ENCODE data around the gene ST8SIA6. TPM values are rescaled to one million over a fixed set of nuclear protein-coding genes. Genes with fewer than 3 reads are reported as not detected.

ST8SIA6 gene
- total and polyA plus RNA-seq, 4 experiments from 2014 or later, result 0.30 to 0.58 (median 0.52) TPM; not detected in 1

DNA sequence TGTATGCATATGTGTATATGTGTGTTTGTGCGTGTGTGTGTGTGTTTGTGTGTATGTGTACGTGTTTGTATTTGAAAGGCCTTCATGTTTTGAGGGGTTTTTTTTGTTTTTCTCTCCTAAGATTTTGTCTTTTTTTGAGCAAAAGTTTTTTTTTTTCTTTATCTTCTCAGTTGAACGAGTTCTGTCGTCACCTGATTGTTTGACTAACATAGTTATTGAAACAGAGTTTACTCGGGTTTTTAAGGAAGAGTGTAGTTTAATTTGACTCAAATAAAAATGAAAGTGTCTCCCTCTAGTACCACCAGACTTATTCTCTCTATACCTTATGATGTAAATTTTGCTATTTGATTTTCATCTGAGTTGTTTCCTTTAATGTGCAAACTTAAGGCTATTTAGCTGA, 73.5 kb downstream of the ST8SIA6 start:
- no peaks in the 10 kb centered on the region for H3K9me3 ChIP-seq (ENCODE audit: control insufficient read depth in 1 of 2, low read length in 2 of 2)
- H3K27ac ChIP-seq (ENCODE audit: low read depth, low read length), result no peak overlapping the region
- H3K4me1 ChIP-seq (ENCODE audit: insufficient read depth, low read length), result no peaks in the 10 kb centered on the region
- Mint-ChIP-seq H3K27ac (no peak overlapping the region), H3K36me3 (no peaks in the 10 kb centered on the region), H3K9me3 (peaks cover 0 to 4% (median 0%) of the 10 kb centered on the region in 8 donors), H3K4me3 (no peak overlapping the region), H3K27me3 (peaks cover 2 to 13% of the 10 kb centered on the region in 2 donors), H3K4me1 (no peaks in the 10 kb centered on the region)
- H3K27me3 ChIP-seq (ENCODE audit: insufficient read depth, low read length), result no peaks in the 10 kb centered on the region
- intact Hi-C loops (cut with micrococcal nuclease), result no loop called here
- H3K4me3 ChIP-seq (ENCODE audit: low read length in 2 of 2), result no peak overlapping the region
- ChIA-PET CTCF (ENCODE audit: partially characterized antibody) (no interaction called here), POLR2A (ENCODE audit: partially characterized antibody) (no interaction called here)
- DNase-seq, result no peak
- H3K36me3 ChIP-seq (ENCODE audit: insufficient read depth, low read length), result no peaks in the 10 kb centered on the region

DNA sequence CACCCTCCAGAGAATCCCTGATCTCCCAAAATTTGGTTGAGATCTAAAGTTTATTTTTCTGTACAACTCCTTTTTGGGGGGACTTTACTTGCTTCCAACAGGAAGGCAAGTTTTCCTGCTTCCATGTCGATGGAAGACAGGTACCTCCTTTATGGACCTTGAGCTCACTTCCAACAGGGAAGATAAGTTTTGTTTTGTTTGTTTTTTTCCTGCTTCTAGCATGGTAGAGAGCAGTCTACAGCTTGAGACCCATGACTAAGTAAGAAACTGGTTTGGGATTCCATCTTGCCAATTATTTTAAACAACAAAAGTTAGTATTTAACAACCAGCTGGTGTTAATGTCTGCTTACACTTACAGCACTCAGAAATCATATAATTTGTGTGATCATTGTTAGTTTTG, 74.4 kb downstream of the ST8SIA6 start:
- Mint-ChIP-seq H3K9me3 (peaks cover 0 to 4% (median 0%) of the 10 kb centered on the region in 8 donors), H3K27me3 (peaks cover 2 to 12% of the 10 kb centered on the region in 2 donors)
- CTCF ChIA-PET (ENCODE audit: partially characterized antibody), result interaction anchor here (0.7 kb wide), 1 partner anchor 121 kb away, joined by 3 read pairs; no protein-coding TSS in a partner anchor

DNA sequence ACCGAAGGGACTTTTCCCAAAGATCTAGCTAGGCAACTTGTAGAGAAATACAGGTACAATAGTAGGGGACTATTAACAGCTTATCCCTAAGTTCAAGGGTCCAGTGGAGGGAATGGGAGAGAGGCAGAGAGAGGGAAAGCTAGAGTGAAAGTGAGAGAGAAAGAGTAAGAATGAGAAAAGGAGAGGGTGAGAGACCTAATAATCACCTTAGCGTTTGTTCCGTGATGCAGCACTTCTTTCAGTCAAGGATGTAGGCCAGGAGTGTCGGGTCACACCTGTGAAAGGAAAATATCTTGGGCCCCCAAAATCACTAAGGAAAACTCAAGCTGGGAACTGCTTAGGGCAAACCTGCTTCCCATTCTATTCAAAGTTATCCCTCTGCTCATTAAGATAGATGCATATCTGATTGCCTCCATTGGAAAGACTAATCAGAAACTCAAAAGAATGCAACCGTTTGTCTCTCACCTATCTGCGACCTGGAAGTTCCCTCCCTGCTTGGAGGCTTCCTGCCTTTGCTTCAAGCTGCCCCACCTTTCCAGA, 75.2 kb downstream of the ST8SIA6 start:
- Mint-ChIP-seq H3K4me3 (no peak overlapping the region), H3K27ac (peak overlapping the region in 1 of 7 donors; percentile 53), H3K27me3 (peaks cover 2 to 12% of the 10 kb centered on the region in 2 donors), H3K9me3 (peaks cover 0 to 4% (median 0%) of the 10 kb centered on the region in 8 donors), H3K4me1 (no peaks in the 10 kb centered on the region), H3K36me3 (no peaks in the 10 kb centered on the region)
- intact Hi-C loops (cut with micrococcal nuclease), result loop anchor here (5.0 kb wide), 1 partner anchor 537 kb away; no protein-coding TSS in a partner anchor
- Histone ChIP-seq H3K27me3 (ENCODE audit: insufficient read depth, low read length) (no peaks in the 10 kb centered on the region), H3K4me3 (ENCODE audit: low read length in 2 of 2) (no peak overlapping the region), H3K36me3 (ENCODE audit: insufficient read depth, low read length) (no peaks in the 10 kb centered on the region), H3K4me1 (ENCODE audit: insufficient read depth, low read length) (no peaks in the 10 kb centered on the region), H3K9me3 (ENCODE audit: control insufficient read depth in 1 of 2, low read length in 2 of 2) (no peaks in the 10 kb centered on the region), H3K27ac (ENCODE audit: low read depth, low read length) (no peak overlapping the region)
- no peak for DNase-seq
- ChIA-PET CTCF (ENCODE audit: partially characterized antibody) (interaction anchor here (0.7 kb wide), 1 partner anchor 120 kb away, joined by 3 read pairs; no protein-coding TSS in a partner anchor), POLR2A (ENCODE audit: partially characterized antibody) (no interaction called here)

More for the DNA sequence above, 74.4 kb downstream of the ST8SIA6 start:
- Histone ChIP-seq H3K4me1 (ENCODE audit: insufficient read depth, low read length) (no peaks in the 10 kb centered on the region), H3K36me3 (ENCODE audit: insufficient read depth, low read length) (no peaks in the 10 kb centered on the region), H3K27ac (ENCODE audit: low read depth, low read length) (no peak overlapping the region), H3K4me3 (ENCODE audit: low read length in 2 of 2) (no peak overlapping the region), H3K27me3 (ENCODE audit: insufficient read depth, low read length) (no peaks in the 10 kb centered on the region), H3K9me3 (ENCODE audit: control insufficient read depth in 1 of 2, low read length in 2 of 2) (no peaks in the 10 kb centered on the region)
- intact Hi-C loops (cut with micrococcal nuclease), result no loop called here
- no peak overlapping the region for H3K4me3 Mint-ChIP-seq
- POLR2A ChIA-PET (ENCODE audit: partially characterized antibody), result no interaction called here
- no peaks in the 10 kb centered on the region for H3K36me3 Mint-ChIP-seq
- DNase-seq, result no peak
- no peak overlapping the region for H3K27ac Mint-ChIP-seq
- no peaks in the 10 kb centered on the region for H3K4me1 Mint-ChIP-seq

DNA sequence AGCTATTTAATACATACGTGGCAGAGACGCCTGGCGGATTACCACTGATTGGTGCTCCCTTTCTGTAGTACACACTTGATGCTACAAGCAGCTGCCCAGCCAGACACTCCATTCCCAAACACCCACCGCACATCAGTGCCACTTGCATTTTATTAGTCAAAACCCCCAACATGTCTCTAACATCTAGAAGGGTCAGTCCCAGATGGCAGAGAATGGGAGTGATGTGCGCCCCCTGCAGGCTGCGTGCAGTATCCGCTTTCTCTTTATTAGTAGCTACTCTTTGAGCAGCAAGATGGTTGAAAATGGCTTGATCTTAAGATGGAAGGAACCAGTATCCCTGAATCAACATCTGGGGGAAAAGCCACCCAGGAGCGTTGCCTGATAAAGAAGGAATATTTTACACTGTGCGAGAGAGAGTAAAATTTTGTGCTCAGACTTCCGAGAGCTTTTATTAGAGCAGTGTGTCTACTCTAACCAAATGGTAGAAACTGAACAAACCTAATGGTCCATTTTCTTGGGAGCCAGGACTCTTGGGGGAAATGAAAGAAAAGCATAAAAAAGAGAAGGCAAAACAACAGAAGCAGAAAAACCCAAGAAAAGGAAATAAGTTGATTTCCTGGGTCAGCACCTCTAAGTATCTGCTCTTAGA, 78.3 kb downstream of the ST8SIA6 start:
- Histone ChIP-seq H3K27me3 (ENCODE audit: insufficient read depth, low read length) (no peaks in the 10 kb centered on the region), H3K9me3 (ENCODE audit: control insufficient read depth in 1 of 2, low read length in 2 of 2) (no peaks in the 10 kb centered on the region), H3K4me3 (ENCODE audit: low read length in 2 of 2) (no peak overlapping the region), H3K27ac (ENCODE audit: low read depth, low read length) (no peak overlapping the region), H3K4me1 (ENCODE audit: insufficient read depth, low read length) (no peaks in the 10 kb centered on the region), H3K36me3 (ENCODE audit: insufficient read depth, low read length) (no peaks in the 10 kb centered on the region)
- Mint-ChIP-seq H3K36me3 (no peaks in the 10 kb centered on the region), H3K27me3 (peaks cover 2 to 12% of the 10 kb centered on the region in 2 donors), H3K4me3 (no peak overlapping the region), H3K9me3 (peaks cover 0 to 4% (median 0%) of the 10 kb centered on the region in 8 donors), H3K27ac (no peak overlapping the region), H3K4me1 (no peaks in the 10 kb centered on the region)
- DNase-seq, result no peak
- intact Hi-C loops (cut with micrococcal nuclease), result loop anchor here (5.0 kb wide), 1 partner anchor 534 kb away; no protein-coding TSS in a partner anchor
- POLR2A ChIA-PET (ENCODE audit: partially characterized antibody), result no interaction called here
- CTCF ChIA-PET (ENCODE audit: partially characterized antibody), result interaction anchor here (0.6 to 1.6 kb wide), 7 partner anchors 9 to 533 kb away, joined by 3 to 4 read pairs (median 3); no protein-coding TSS in a partner anchor

DNA sequence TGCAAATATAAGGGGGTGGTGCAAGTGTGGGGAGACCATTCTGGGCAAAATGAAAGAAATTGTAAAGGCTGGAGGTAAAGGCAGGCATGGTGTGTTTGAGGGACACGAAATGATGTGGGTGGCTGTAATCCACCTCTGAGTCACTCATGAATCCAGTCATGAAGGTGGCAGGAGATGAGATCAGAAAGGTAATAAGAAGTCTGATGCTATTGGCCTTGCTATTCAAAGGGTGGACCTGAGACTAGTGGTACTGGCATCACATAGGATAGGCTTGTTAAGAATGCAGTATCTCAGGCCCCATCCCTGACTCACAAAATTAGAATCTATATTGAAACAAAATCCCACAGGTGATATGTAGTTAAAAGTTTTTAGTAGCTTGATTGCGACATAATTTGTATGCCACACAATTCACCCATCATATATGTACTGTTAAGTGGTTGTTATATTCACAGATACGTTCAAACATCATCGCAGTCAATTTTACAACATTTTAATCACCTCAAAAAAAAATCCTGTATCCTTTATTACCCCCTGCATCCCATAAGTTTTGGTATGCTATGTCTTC, 85.6 kb downstream of the ST8SIA6 start:
- Histone ChIP-seq H3K27ac (ENCODE audit: low read depth, low read length) (no peak overlapping the region), H3K4me1 (ENCODE audit: insufficient read depth, low read length) (no peaks in the 10 kb centered on the region), H3K9me3 (ENCODE audit: control insufficient read depth in 1 of 2, low read length in 2 of 2) (no peaks in the 10 kb centered on the region), H3K36me3 (ENCODE audit: insufficient read depth, low read length) (no peaks in the 10 kb centered on the region), H3K27me3 (ENCODE audit: insufficient read depth, low read length) (no peaks in the 10 kb centered on the region), H3K4me3 (ENCODE audit: low read length in 2 of 2) (no peak overlapping the region)
- POLR2A ChIA-PET (ENCODE audit: partially characterized antibody), result no interaction called here
- Mint-ChIP-seq H3K4me1 (peaks cover 0 to 1% (median 0%) of the 10 kb centered on the region in 4 donors), H3K9me3 (peaks cover 2 to 13% (median 5%) of the 10 kb centered on the region in 8 donors), H3K27me3 (no peaks in the 10 kb centered on the region), H3K4me3 (no peak overlapping the region), H3K27ac (peak overlapping the region in 1 of 7 donors; percentile 65), H3K36me3 (peaks cover 0 to 5% of the 10 kb centered on the region in 2 donors)
- CTCF ChIA-PET (ENCODE audit: partially characterized antibody), result no interaction called here
- intact Hi-C loops (cut with micrococcal nuclease), result no loop called here
- no peak for DNase-seq

DNA sequence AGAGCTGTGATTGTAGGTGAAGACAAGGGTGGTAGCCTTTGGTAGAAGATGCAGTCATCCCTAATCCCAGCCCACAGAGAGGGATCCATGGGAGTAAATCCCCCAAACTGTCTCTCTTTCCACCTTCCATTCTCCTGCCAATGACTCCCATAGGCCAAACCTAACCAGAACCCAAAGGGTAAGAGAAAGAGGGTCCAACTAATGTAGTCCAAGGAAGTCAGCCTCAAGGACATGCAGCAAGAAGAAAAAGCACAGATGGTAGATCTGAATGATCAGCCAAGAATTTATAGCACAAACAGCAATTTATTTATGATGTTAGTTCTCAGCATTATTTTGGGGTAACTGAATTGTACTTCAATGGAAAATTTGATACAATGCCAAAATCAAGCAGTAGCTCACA, 87.7 kb downstream of the ST8SIA6 start:
- intact Hi-C loops (cut with micrococcal nuclease), result no loop called here

DNA sequence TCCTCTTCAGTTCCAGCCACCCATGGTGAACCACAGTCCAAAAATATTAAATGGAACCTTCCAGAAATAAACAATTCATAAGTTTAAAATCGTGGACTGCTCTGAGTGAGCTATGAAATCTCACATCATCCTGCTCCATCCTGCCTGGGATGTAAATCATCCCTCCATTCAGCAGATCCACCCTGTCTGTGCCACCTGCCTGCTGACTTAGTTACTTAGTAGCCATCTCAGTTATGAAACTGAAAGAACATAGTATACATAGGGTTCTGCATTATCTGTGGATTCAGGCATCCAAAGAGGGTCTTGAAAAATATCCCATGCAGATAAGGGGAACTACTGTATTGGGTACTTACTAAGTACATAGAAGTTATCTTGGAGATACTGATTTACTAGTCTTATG, 89.0 kb downstream of the ST8SIA6 start:
- ChIA-PET CTCF (ENCODE audit: partially characterized antibody) (interaction anchor here (1.0 kb wide), 1 partner anchor 10 kb away, joined by 3 read pairs; no protein-coding TSS in a partner anchor), POLR2A (ENCODE audit: partially characterized antibody) (no interaction called here)
- H3K27me3 Mint-ChIP-seq, result peaks cover 2 to 5% of the 10 kb centered on the region in 2 donors
- H3K36me3 ChIP-seq (ENCODE audit: insufficient read depth, low read length), result no peaks in the 10 kb centered on the region
- peak overlapping the region in 1 of 7 donors; percentile 3 for H3K27ac Mint-ChIP-seq
- H3K27ac ChIP-seq (ENCODE audit: low read depth, low read length), result no peak overlapping the region
- intact Hi-C loops (cut with micrococcal nuclease), result no loop called here
- no peaks in the 10 kb centered on the region for H3K4me1 ChIP-seq (ENCODE audit: insufficient read depth, low read length)
- H3K4me1 Mint-ChIP-seq, result peaks cover 0 to 1% (median 0%) of the 10 kb centered on the region in 4 donors
- no peak for DNase-seq
- no peaks in the 10 kb centered on the region for H3K9me3 ChIP-seq (ENCODE audit: control insufficient read depth in 1 of 2, low read length in 2 of 2)
- peaks cover 2 to 13% (median 5%) of the 10 kb centered on the region in 8 donors for H3K9me3 Mint-ChIP-seq
- H3K4me3 Mint-ChIP-seq, result no peak overlapping the region
- peaks cover 0 to 5% of the 10 kb centered on the region in 2 donors for H3K36me3 Mint-ChIP-seq
- H3K27me3 ChIP-seq (ENCODE audit: insufficient read depth, low read length), result no peaks in the 10 kb centered on the region
- H3K4me3 ChIP-seq (ENCODE audit: low read length in 2 of 2), result no peak overlapping the region

More for the DNA sequence above, 87.7 kb downstream of the ST8SIA6 start:
- H3K9me3 Mint-ChIP-seq, result peaks cover 2 to 13% (median 5%) of the 10 kb centered on the region in 8 donors
- peaks cover 2 to 3% of the 10 kb centered on the region in 2 donors for H3K27me3 Mint-ChIP-seq
- ChIA-PET POLR2A (ENCODE audit: partially characterized antibody) (no interaction called here), CTCF (ENCODE audit: partially characterized antibody) (interaction anchor here (1.5 kb wide), 1 partner anchor 9 kb away, joined by 3 read pairs; no protein-coding TSS in a partner anchor)
- H3K27ac Mint-ChIP-seq, result no peak overlapping the region
- H3K4me1 ChIP-seq (ENCODE audit: insufficient read depth, low read length), result no peaks in the 10 kb centered on the region
- H3K27ac ChIP-seq (ENCODE audit: low read depth, low read length), result no peak overlapping the region
- DNase-seq, result no peak
- no peaks in the 10 kb centered on the region for H3K36me3 ChIP-seq (ENCODE audit: insufficient read depth, low read length)
- H3K9me3 ChIP-seq (ENCODE audit: control insufficient read depth in 1 of 2, low read length in 2 of 2), result no peaks in the 10 kb centered on the region
- H3K36me3 Mint-ChIP-seq, result peaks cover 0 to 5% of the 10 kb centered on the region in 2 donors
- H3K4me1 Mint-ChIP-seq, result peaks cover 0 to 1% (median 0%) of the 10 kb centered on the region in 4 donors
- H3K4me3 ChIP-seq (ENCODE audit: low read length in 2 of 2), result no peak overlapping the region
- no peak overlapping the region for H3K4me3 Mint-ChIP-seq
- H3K27me3 ChIP-seq (ENCODE audit: insufficient read depth, low read length), result no peaks in the 10 kb centered on the region
